NCI-H187 (cell line): Measurements from ENCODE around the gene EDC4.
"Not testable (repeated sequence)": the region's sequence is repeated elsewhere in the genome, so short reads cannot be mapped to it uniquely, and the experiment has no call there.

Experiments
- DNase-seq, 2 experiments: peaks; one replicate each; lab custom pipeline; 2025; lab: John Stamatoyannopoulos, UW

EDC4 gene

GRCh38 chr16:67914758-67915495, 42.1 kb downstream of the EDC4 start:
- no peak for DNase-seq

- DNase-seq: not testable (repeated sequence)
These were observed 42.6 kb downstream of the EDC4 start for GRCh38 chr16:67915496-67915769.

- no peak for DNase-seq
These were observed 43.2 kb downstream of the EDC4 start for GRCh38 chr16:67915831-67916723.

GRCh38 chr16:67917140-67917851, 44.4 kb downstream of the EDC4 start:
- DNase-seq: no peak

- DNase-seq: no peak
These were observed 45.0 kb downstream of the EDC4 start for GRCh38 chr16:67917852-67918236.

GRCh38 chr16:67919622-67920221, 46.9 kb downstream of the EDC4 start:
- peak in 1 of 2 experiments; percentile 8 for DNase-seq

GRCh38 chr16:67922221-67922620, 49.4 kb downstream of the EDC4 start:
- DNase-seq: no peak

- DNase-seq: no peak
These were observed 49.9 kb downstream of the EDC4 start for GRCh38 chr16:67922740-67923139.

GRCh38 chr16:67923414-67924116, 50.7 kb downstream of the EDC4 start:
- DNase-seq: peak in 1 of 2 experiments; percentile 32

GRCh38 chr16:67924140-67924906, 51.5 kb downstream of the EDC4 start:
- DNase-seq: no peak

- DNase-seq: peak; percentile 31 to 37
These were observed 53.4 kb downstream of the EDC4 start for GRCh38 chr16:67926181-67926750.

GRCh38 chr16:67927131-67927941, 54.5 kb downstream of the EDC4 start:
- DNase-seq: no peak

- no peak for DNase-seq
These were observed 55.3 kb downstream of the EDC4 start for GRCh38 chr16:67928147-67928546.

GRCh38 chr16:67928561-67929364, 55.9 kb downstream of the EDC4 start:
- peak in 1 of 2 experiments; percentile 49 for DNase-seq

- DNase-seq: no peak
These were observed 57.3 kb downstream of the EDC4 start for GRCh38 chr16:67930191-67930590.

- no peak for DNase-seq
These were observed 57.9 kb downstream of the EDC4 start for GRCh38 chr16:67930678-67931211.
